ENCODE measurements around the gene CARD9.
A peak's percentile ranks its signal among the peaks of the same experiment; 100 is the strongest.
"Not testable (repeated sequence)": the region's sequence is repeated elsewhere in the genome, so short reads cannot be mapped to it uniquely, and the experiment has no call there.

The CARD9 gene

GRCh38 chr9:136373300-136374182 lies at the start of gene CARD9:
TSS of gene CARD9 (minus strand) at chr9:136373669. CDS start at chr9:136372078, 1,591 bp downstream.
- DNase-seq = no peak

GRCh38 chr9:136422876-136423275 lies 49.4 kb upstream of the CARD9 start:
- no peak for DNase-seq

- DNase-seq = no peak
Measured at GRCh38 chr9:136421791-136422190, 48.3 kb upstream of the CARD9 start.

- no peak for DNase-seq
Measured at GRCh38 chr9:136419092-136419420, 45.6 kb upstream of the CARD9 start.

GRCh38 chr9:136418182-136419091 lies 45.0 kb upstream of the CARD9 start:
- DNase-seq = no peak

- DNase-seq = no peak
Measured at GRCh38 chr9:136416914-136417313, 43.4 kb upstream of the CARD9 start.

- DNase-seq = no peak
Measured at GRCh38 chr9:136416427-136416826, 43.0 kb upstream of the CARD9 start.

GRCh38 chr9:136412962-136413361 lies 39.5 kb upstream of the CARD9 start:
- DNase-seq = no peak

GRCh38 chr9:136411378-136411777 lies 37.9 kb upstream of the CARD9 start:
- no peak for DNase-seq

- peak; percentile 98 for DNase-seq
Measured at GRCh38 chr9:136410500-136411287, 37.2 kb upstream of the CARD9 start, which contains the start of the genes ENTR1 and PMPCA. TSS of gene ENTR1 (minus strand) at chr9:136410614. CDS start at chr9:136410397, 217 bp downstream. TSS of gene PMPCA (plus strand) at chr9:136410658. CDS start at chr9:136410669, 11 bp downstream.

- DNase-seq = peak; percentile 78
Measured at GRCh38 chr9:136409557-136410455, 36.3 kb upstream of the CARD9 start.

- no peak for DNase-seq
Measured at GRCh38 chr9:136407911-136408310, 34.4 kb upstream of the CARD9 start.

GRCh38 chr9:136407061-136407460 lies 33.6 kb upstream of the CARD9 start:
- DNase-seq = not testable (repeated sequence)

- not testable (repeated sequence) for DNase-seq
Measured at GRCh38 chr9:136405904-136406303, 32.4 kb upstream of the CARD9 start.

GRCh38 chr9:136405481-136405880 lies 32.0 kb upstream of the CARD9 start:
- DNase-seq = no peak

GRCh38 chr9:136404801-136405136 lies 31.3 kb upstream of the CARD9 start:
- DNase-seq = peak; percentile 71

GRCh38 chr9:136403915-136404800 lies 30.7 kb upstream of the CARD9 start:
- DNase-seq = peak; percentile 83

GRCh38 chr9:136403538-136403914 lies 30.1 kb upstream of the CARD9 start:
- peak; percentile 92 for DNase-seq

- no peak for DNase-seq
Measured at GRCh38 chr9:136402067-136402466, 28.6 kb upstream of the CARD9 start.

- DNase-seq = no peak
Measured at GRCh38 chr9:136401173-136401922, 27.9 kb upstream of the CARD9 start.
